Erythroblast (primary cell): Measurements from ENCODE around the gene ABCC4.

Experiments used
- GATA1 ChIP-seq: IDR thresholded peaks from 2 replicates; pipeline ENCODE4 v1.6.1; 2011; ENCODE audit warnings: low read depth, mild to moderate bottlenecking, control low read depth, low read length, moderate library complexity
- POLR2A ChIP-seq: IDR thresholded peaks from 2 replicates; pipeline ENCODE4 v1.6.1; 2011; ENCODE audit warnings: mild to moderate bottlenecking, low read length

DNA sequence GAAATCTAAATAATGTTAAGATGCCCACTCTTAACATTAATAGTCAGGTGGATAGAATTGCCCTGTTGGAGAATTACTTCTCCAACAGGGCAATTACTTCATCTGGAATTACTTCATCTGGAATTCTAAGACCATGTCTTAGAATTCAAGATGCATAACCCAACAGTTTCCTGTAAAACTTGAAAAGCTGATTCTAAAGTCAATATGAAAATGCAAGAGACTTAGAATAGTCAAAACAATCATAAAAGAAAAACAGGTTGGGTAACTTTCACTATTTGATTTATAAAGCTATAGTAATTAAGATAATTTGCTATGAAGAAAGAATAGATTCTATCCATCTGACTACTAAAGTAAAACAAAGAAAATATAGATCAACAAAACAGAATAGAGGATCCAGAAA is 75.2 kb downstream of the ABCC4 start:
- TF ChIP-seq POLR2A, result no peak
- no peak for TF ChIP-seq GATA1
